NT2/D1 (cell line): ENCODE data around the gene GJA5.

Experiments
- SUZ12 ChIP-seq: IDR thresholded peaks from 2 replicates; pipeline ENCODE4 v1.6.1; 2011; ENCODE audit not compliant: insufficient read length, insufficient read depth; ENCODE audit errors: extremely low read depth
- YY1 ChIP-seq: IDR thresholded peaks from 2 replicates; pipeline ENCODE4 v1.6.1; 2011; ENCODE audit not compliant: insufficient read length, insufficient read depth

DNA sequence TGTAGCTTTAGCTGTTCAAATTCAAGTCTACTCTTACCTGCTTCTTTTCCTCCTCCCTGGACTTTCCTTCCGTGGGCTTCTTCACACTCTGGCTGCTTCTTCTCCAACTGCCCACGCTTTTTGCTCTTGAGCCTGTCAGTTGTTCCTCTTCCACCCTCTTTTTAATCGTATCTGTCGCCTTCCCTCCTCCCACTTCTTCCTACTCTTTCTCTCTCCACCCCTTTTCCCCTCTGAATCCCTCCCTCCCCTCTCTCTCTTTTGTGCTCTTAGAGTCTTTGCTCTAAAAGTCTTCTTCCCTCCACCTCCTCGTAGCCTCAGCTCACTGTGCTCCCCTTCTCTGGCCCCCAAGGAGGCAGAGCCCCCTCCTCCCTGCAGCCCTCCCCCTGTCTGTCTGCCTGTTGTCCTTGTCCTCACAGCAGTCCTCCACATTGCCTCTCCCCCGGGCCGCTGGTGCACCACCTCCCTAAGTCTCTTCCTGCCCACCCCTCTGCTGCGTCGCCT is 12.9 kb upstream of the GJA5 start:
- TF ChIP-seq SUZ12 (no peak), YY1 (no peak)
